HFFc6 (cell line): ENCODE measurements around the gene ADK. TPM values are rescaled to one million over a fixed set of nuclear protein-coding genes. Genes with fewer than 3 reads are reported as not detected.

ENCODE experiments used
- DNase-seq: peaks from one replicate; pipeline ENCODE4 v3.0.0-alpha.2; 2018
- H3K27ac Mint-ChIP-seq: 2 replicates; pipeline ENCODE4 v1.8.0; 2020; ENCODE audit warnings: mild to moderate bottlenecking, mixed read lengths
- H3K27me3 Mint-ChIP-seq: 2 replicates; pipeline ENCODE4 v1.8.0; 2021; ENCODE audit warnings: mild to moderate bottlenecking, moderate library complexity, mixed read lengths; ENCODE audit not compliant: insufficient read depth
- H3K36me3 Mint-ChIP-seq: 2 replicates; pipeline ENCODE4 v1.8.0; 2021; ENCODE audit warnings: low read depth, mixed read lengths
- H3K4me1 Mint-ChIP-seq: 2 replicates; pipeline ENCODE4 v1.8.0; 2020; ENCODE audit warnings: low read depth, mixed read lengths
- H3K4me3 Mint-ChIP-seq: 2 replicates; pipeline ENCODE4 v1.8.0; 2020; ENCODE audit warnings: mild to moderate bottlenecking, moderate library complexity, mixed read lengths
- H3K9me3 Mint-ChIP-seq: 2 replicates; pipeline ENCODE4 v1.8.0; 2020; ENCODE audit warnings: mild to moderate bottlenecking, mixed read lengths
- total RNA-seq, 6 experiments: library from RNA; stranded (reverse); fragmentation: NEBNext Ultra II Directional; extraction: Animal tissue kit (Norgen Biotek cat#: 25700); gene quantifications; 2 replicates in 1 of 6; 3 replicates in 5 of 6; pipeline ENCODE4 v1.2.3, GENCODE V29; 2021
- TF ChIP-seq, protein P1 (sequence below): fragments of 200-600 bp; sonication (generic); IDR thresholded peaks from 2 replicates; pipeline ENCODE4 v1.5.0; 2021; ENCODE audit warnings: antibody characterized with exemption, mild to moderate bottlenecking

The ADK gene
- total RNA-seq, 6 experiments from 2014 or later: 74.1 to 97.6 (median 86.0) TPM

DNA sequence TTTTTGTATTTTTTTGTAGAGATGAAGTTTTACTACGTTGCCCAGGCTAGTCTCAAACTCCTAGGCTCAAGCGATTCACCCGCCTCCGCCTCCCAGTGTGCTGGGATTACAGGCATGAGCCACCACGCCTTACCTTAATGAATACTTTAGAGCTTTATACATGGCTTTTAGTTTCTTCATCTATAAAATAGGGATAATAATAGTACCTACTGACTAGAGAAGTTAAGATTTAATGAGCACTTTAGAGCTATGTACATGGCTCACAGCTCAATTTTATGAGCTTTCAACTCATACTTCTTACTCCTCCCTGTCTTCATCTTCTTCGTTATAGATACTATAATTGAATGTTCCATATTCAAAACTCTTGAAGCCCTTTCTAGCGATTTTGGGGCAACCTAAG is 445.7 kb downstream of the ADK start:
- Mint-ChIP-seq H3K4me3 (no peak overlapping the region), H3K27me3 (no peaks in the 10 kb centered on the region), H3K9me3 (no peaks in the 10 kb centered on the region), H3K4me1 (peaks cover 38% of the 10 kb centered on the region), H3K36me3 (peaks cover 4% of the 10 kb centered on the region; the same call in 1 of the 2 replicates), H3K27ac (no peak overlapping the region)
- TF ChIP-seq, protein P1, sequence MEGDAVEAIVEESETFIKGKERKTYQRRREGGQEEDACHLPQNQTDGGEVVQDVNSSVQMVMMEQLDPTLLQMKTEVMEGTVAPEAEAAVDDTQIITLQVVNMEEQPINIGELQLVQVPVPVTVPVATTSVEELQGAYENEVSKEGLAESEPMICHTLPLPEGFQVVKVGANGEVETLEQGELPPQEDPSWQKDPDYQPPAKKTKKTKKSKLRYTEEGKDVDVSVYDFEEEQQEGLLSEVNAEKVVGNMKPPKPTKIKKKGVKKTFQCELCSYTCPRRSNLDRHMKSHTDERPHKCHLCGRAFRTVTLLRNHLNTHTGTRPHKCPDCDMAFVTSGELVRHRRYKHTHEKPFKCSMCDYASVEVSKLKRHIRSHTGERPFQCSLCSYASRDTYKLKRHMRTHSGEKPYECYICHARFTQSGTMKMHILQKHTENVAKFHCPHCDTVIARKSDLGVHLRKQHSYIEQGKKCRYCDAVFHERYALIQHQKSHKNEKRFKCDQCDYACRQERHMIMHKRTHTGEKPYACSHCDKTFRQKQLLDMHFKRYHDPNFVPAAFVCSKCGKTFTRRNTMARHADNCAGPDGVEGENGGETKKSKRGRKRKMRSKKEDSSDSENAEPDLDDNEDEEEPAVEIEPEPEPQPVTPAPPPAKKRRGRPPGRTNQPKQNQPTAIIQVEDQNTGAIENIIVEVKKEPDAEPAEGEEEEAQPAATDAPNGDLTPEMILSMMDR: no peak
- no peak for DNase-seq

DNA sequence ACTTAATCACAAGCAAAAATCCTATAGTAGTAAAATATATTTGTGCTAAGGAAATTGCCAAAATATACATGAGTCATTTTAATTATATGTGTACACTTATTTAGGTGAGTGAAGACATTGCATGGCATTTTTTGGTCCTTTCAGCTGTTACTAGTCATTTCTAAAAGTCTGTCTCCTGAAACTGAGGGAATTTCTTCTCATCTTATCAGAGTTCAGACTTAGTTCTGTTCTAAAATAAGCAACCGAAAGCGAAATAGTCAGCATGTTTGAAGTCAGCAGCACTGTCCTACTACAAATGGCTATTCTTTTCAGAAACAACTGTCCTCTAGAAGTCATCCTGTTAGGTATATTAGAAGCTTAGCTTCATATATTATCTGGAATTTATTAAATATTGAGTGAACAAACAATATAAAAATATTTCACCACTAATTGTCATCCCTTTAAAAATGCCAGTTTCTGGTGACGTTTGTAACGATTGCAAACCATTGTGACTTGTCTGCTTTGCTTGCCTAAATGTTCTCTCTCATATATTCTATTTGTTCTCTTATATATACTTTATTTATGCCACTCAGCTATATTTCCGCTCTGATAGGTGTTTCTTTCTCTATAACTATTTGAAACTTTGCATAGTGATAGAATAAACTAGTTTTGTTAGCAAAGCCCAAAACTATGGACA is 448.0 kb downstream of the ADK start:
- peaks cover 24% of the 10 kb centered on the region for H3K4me1 Mint-ChIP-seq
- H3K9me3 Mint-ChIP-seq: peaks cover 5% of the 10 kb centered on the region
- peak overlapping the region; percentile 56 for H3K27ac Mint-ChIP-seq
- H3K4me3 Mint-ChIP-seq: peak overlapping the region; percentile 64
- H3K27me3 Mint-ChIP-seq: no peaks in the 10 kb centered on the region
- TF ChIP-seq, protein P1: no peak
- H3K36me3 Mint-ChIP-seq: peaks cover 19% of the 10 kb centered on the region
- DNase-seq: no peak

DNA sequence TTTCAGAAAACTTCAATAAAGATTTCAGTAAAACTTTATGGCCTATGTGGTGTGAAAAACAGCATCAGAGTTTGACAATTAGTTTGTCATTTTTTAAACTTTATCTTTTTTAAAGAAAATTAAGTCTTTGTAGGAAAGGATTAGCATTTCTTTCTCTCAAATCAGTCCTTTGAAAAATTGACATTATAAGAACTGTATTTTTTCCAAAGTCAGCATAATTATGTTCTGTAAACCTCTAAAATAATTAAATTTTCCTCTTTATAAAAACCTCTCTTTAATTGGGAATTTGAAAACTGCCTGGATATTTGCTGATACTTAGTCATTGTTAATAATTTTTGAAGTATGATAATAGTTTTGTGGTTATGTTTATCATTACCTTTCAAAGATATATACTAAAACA is 448.7 kb downstream of the ADK start:
- Mint-ChIP-seq H3K36me3 (peaks cover 25% of the 10 kb centered on the region), H3K27ac (peak overlapping the region; percentile 49; the same call in 1 of the 2 replicates), H3K4me1 (peaks cover 21% of the 10 kb centered on the region), H3K9me3 (peaks cover 9% of the 10 kb centered on the region), H3K4me3 (no peak overlapping the region), H3K27me3 (no peaks in the 10 kb centered on the region)
- DNase-seq: no peak
- TF ChIP-seq, protein P1: no peak

DNA sequence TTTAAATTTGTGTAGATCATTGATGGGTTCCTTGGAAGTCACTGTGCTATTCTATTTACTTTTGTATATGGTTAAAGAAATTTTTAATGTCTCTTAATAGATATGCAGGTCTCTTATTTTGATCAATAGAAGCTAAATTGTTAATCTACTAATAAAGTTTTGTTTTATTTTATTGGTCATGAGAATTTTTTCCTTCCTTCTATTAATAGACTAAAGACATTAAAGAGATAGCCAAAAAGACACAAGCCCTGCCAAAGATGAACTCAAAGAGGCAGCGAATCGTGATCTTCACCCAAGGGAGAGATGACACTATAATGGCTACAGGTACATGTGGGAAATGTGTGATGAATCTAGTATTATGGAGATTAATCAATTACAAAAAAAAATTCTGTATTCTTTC is 449.1 kb downstream of the ADK start:
- H3K27me3 Mint-ChIP-seq: no peaks in the 10 kb centered on the region
- H3K36me3 Mint-ChIP-seq: peaks cover 30% of the 10 kb centered on the region
- H3K4me1 Mint-ChIP-seq: peaks cover 21% of the 10 kb centered on the region
- DNase-seq: no peak
- TF ChIP-seq, protein P1: no peak
- no peak overlapping the region for H3K4me3 Mint-ChIP-seq
- H3K9me3 Mint-ChIP-seq: peaks cover 12% of the 10 kb centered on the region
- H3K27ac Mint-ChIP-seq: no peak overlapping the region

DNA sequence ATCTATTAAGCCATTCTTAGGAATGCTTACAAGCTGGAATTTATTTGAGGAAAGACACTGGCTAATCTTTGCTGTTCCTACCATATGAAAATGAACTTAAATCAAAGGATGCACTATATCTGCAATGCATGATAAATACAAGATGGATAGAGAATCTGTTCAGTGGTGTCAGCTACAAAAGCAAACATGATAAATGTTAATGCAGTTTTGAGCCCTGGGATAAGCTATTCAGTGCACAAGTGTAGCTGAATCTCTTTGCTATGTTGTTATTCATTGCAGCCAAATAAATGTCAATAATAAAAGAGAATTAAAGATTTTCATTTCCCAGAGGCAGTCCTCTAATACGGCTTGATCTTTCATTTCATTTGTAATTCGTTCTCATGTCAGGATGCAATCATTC is 451.6 kb downstream of the ADK start:
- DNase-seq: no peak
- Mint-ChIP-seq H3K4me1 (peaks cover 21% of the 10 kb centered on the region), H3K4me3 (no peak overlapping the region), H3K27me3 (no peaks in the 10 kb centered on the region), H3K27ac (no peak overlapping the region), H3K36me3 (peaks cover 31% of the 10 kb centered on the region), H3K9me3 (peaks cover 12% of the 10 kb centered on the region)
- TF ChIP-seq, protein P1: no peak
